Left ventricle myocardium inferior (tissue), 1 donor: Measurements from ENCODE around the gene TMEM80. TPM values are rescaled to one million over a fixed set of nuclear protein-coding genes. Genes with fewer than 3 reads are reported as not detected.

Source experiments
- DNase-seq: peaks from one replicate; pipeline ENCODE4 v3.0.0-alpha.2; 2020
- H3K27ac ChIP-seq: fragments of 200-600 bp; replicated peaks from 2 replicates; pipeline ENCODE4 v1.8.0; 2021
- H3K27me3 ChIP-seq: fragments of 200-600 bp; 2 replicates; pipeline ENCODE4 v1.8.0; 2021; ENCODE audit warnings: low read depth
- H3K36me3 ChIP-seq: fragments of 200-600 bp; 2 replicates; pipeline ENCODE4 v1.8.0; 2021
- H3K4me1 ChIP-seq: fragments of 200-600 bp; 2 replicates; pipeline ENCODE4 v1.8.0; 2021
- H3K4me3 ChIP-seq: fragments of 200-600 bp; 2 replicates; pipeline ENCODE4 v1.8.0; 2021; ENCODE audit warnings: mild to moderate bottlenecking, moderate library complexity
- H3K9me3 ChIP-seq: fragments of 200-600 bp; replicated peaks from 2 replicates; pipeline ENCODE4 v1.8.0; 2021
- CTCF ChIP-seq: fragments of 200-600 bp; IDR thresholded peaks from 2 replicates; pipeline ENCODE4 v1.8.0; 2021; ENCODE audit warnings: antibody characterized with exemption, mild to moderate bottlenecking, borderline replicate concordance
- intact Hi-C: fragments of 100-400 bp; cut with micrococcal nuclease; formaldehyde crosslinking; loops from one replicate; pipeline ENCODE4 v1.11.0; 2022
- total RNA-seq: library from RNA; stranded (reverse); fragmentation: NEBNext Ultra II Directional; extraction: Animal tissue kit (Norgen Biotek cat#: 25700); gene quantifications from one replicate; pipeline ENCODE4 v1.2.1, GENCODE V29; 2021
- donor health status: DM: no; HTN: yes; CAD: no; lungs with severe emphysema.

TMEM80 gene
- total RNA-seq, 1 donor from 2014 or later: 10.3 TPM

GRCh38 chr11:726278-727220 is 30.9 kb downstream of the TMEM80 start:
- TF ChIP-seq CTCF: no peak
- Histone ChIP-seq H3K9me3 (no peaks in the 10 kb centered on the region), H3K4me3 (peak overlapping the region; percentile 53), H3K27me3 (peaks cover 83% of the 10 kb centered on the region), H3K36me3 (no peaks in the 10 kb centered on the region), H3K4me1 (peaks cover 31% of the 10 kb centered on the region), H3K27ac (no peak overlapping the region)
- DNase-seq: no peak
- intact Hi-C loops: loop anchor here (10.0 kb wide), 1 partner anchor 62 kb away; no protein-coding TSS in a partner anchor

GRCh38 chr11:727281-727701 is 31.7 kb downstream of the TMEM80 start:
- intact Hi-C loops: loop anchor here (10.0 kb wide), 1 partner anchor 62 kb away; no protein-coding TSS in a partner anchor

GRCh38 chr11:727859-728748 is 32.5 kb downstream of the TMEM80 start:
- H3K4me3 ChIP-seq: no peak overlapping the region

More at GRCh38 chr11:727281-727701, 31.7 kb downstream of the TMEM80 start:
- DNase-seq: no peak
- TF ChIP-seq CTCF: no peak
- no peaks in the 10 kb centered on the region for H3K9me3 ChIP-seq
- peaks cover 26% of the 10 kb centered on the region for H3K4me1 ChIP-seq
- peak overlapping the region; percentile 16 for H3K27ac ChIP-seq
- H3K4me3 ChIP-seq: no peak overlapping the region
- peaks cover 77% of the 10 kb centered on the region for H3K27me3 ChIP-seq
- no peaks in the 10 kb centered on the region for H3K36me3 ChIP-seq

GRCh38 chr11:728901-729491 is 33.4 kb downstream of the TMEM80 start:
- intact Hi-C loops: loop anchor here (10.0 kb wide), 1 partner anchor 64 kb away; no protein-coding TSS in a partner anchor
- Histone ChIP-seq H3K36me3 (no peaks in the 10 kb centered on the region), H3K4me1 (peaks cover 26% of the 10 kb centered on the region), H3K27ac (no peak overlapping the region), H3K4me3 (no peak overlapping the region), H3K9me3 (no peaks in the 10 kb centered on the region), H3K27me3 (peaks cover 71% of the 10 kb centered on the region)
- no peak for DNase-seq
- TF ChIP-seq CTCF: no peak

More at GRCh38 chr11:727859-728748, 32.5 kb downstream of the TMEM80 start:
- intact Hi-C loops: loop anchor here (10.0 kb wide), 1 partner anchor 63 kb away; no protein-coding TSS in a partner anchor
- H3K9me3 ChIP-seq: no peaks in the 10 kb centered on the region
- H3K4me1 ChIP-seq: peaks cover 26% of the 10 kb centered on the region
- H3K36me3 ChIP-seq: no peaks in the 10 kb centered on the region
- H3K27ac ChIP-seq: peak overlapping the region; percentile 27
- TF ChIP-seq CTCF: peak; percentile 95
- peaks cover 77% of the 10 kb centered on the region for H3K27me3 ChIP-seq
- peak; percentile 78 for DNase-seq
